Colonic mucosa (tissue), 4 donors: ENCODE measurements around the gene FRS3. TPM values are rescaled to one million over a fixed set of nuclear protein-coding genes. Genes with fewer than 3 reads are reported as not detected.

Experiments
- DNase-seq: peaks from one replicate; pipeline ENCODE4 v3.0.0-alpha.2; 2020
- H3K27ac ChIP-seq: fragments of 200-600 bp; one replicate; pipeline ENCODE4 v1.8.0; 2021
- H3K27me3 ChIP-seq: fragments of 200-600 bp; one replicate; pipeline ENCODE4 v1.8.0; 2021
- H3K36me3 ChIP-seq: fragments of 200-600 bp; one replicate; pipeline ENCODE4 v1.8.0; 2021
- H3K4me1 ChIP-seq: fragments of 200-600 bp; one replicate; pipeline ENCODE4 v1.8.0; 2021; ENCODE audit warnings: mild to moderate bottlenecking
- H3K4me3 ChIP-seq: fragments of 200-600 bp; one replicate; pipeline ENCODE4 v1.8.0; 2021
- H3K9ac ChIP-seq, 2 donors: one replicate each; pipeline ENCODE4 v1.7.0; 2013; ENCODE audit warnings: control low read depth in 2 of 2, low read depth in 2 of 2, low read length in 2 of 2
- H3K9me3 ChIP-seq: fragments of 200-600 bp; one replicate; pipeline ENCODE4 v1.8.0; 2021
- intact Hi-C: fragments of 100-400 bp; cut with DNase I; formaldehyde crosslinking; loops from one replicate; pipeline ENCODE4 v1.14.1; 2022
- total RNA-seq, 2 donors: library from RNA; stranded (reverse); fragmentation: NEBNext Ultra II Directional in 1 of 2; extraction: Animal tissue kit (Norgen Biotek cat#: 25700) in 1 of 2; gene quantifications; one replicate each; pipeline ENCODE4 v1.2.1, GENCODE V29; 2021
- TF ChIP-seq, protein P1 (sequence below): fragments of 200-600 bp; IDR thresholded peaks from one replicate; pipeline ENCODE4 v1.8.0; 2022; ENCODE audit warnings: antibody characterized with exemption, mild to moderate bottlenecking
- donor health status: healthy.
- donor health status: DM: no; HTN: no; CAD: no.
- donor health status: DM: no; HTN: no; CAD: no.

The FRS3 gene
- total RNA-seq, 2 donors from 2014 or later, result 2.7 to 3.4 TPM

DNA sequence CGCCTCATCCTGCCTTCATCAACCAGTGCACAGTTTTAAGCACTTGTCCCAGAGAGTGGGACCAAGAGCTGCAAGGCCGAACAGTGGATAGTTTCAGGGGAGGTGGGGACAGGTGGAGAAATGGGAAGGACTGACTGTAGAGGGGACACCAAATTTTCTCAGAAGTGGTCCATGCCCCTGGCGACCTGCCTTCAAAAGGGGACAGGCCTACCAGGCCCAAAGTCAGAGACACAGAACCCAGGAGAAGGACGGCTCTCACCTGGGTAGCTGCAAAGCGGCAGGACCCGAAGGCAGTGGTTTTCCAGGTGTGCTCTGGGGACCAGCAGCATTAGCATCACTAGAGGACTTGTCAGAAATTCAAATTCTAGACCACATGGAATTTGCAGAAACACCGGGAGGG lies 50.1 kb downstream of the FRS3 start:
- Histone ChIP-seq H3K27me3 (no peaks in the 10 kb centered on the region), H3K4me3 (no peak overlapping the region), H3K27ac (no peak overlapping the region), H3K9me3 (no peaks in the 10 kb centered on the region), H3K9ac (peak overlapping the region in 1 of 2 donors; percentile 59), H3K36me3 (no peaks in the 10 kb centered on the region), H3K4me1 (peaks cover 3% of the 10 kb centered on the region)
- DNase-seq, result no peak
- intact Hi-C loops, result no loop called here
- TF ChIP-seq, protein P1, sequence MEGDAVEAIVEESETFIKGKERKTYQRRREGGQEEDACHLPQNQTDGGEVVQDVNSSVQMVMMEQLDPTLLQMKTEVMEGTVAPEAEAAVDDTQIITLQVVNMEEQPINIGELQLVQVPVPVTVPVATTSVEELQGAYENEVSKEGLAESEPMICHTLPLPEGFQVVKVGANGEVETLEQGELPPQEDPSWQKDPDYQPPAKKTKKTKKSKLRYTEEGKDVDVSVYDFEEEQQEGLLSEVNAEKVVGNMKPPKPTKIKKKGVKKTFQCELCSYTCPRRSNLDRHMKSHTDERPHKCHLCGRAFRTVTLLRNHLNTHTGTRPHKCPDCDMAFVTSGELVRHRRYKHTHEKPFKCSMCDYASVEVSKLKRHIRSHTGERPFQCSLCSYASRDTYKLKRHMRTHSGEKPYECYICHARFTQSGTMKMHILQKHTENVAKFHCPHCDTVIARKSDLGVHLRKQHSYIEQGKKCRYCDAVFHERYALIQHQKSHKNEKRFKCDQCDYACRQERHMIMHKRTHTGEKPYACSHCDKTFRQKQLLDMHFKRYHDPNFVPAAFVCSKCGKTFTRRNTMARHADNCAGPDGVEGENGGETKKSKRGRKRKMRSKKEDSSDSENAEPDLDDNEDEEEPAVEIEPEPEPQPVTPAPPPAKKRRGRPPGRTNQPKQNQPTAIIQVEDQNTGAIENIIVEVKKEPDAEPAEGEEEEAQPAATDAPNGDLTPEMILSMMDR, result no peak

GRCh38 chr6:41728954-41729353 lies 50.7 kb downstream of the FRS3 start:
- DNase-seq, result no peak
- peak overlapping the region in 1 of 2 donors; percentile 59 for H3K9ac ChIP-seq
- no peaks in the 10 kb centered on the region for H3K9me3 ChIP-seq
- H3K27me3 ChIP-seq, result no peaks in the 10 kb centered on the region
- H3K36me3 ChIP-seq, result no peaks in the 10 kb centered on the region
- peaks cover 3% of the 10 kb centered on the region for H3K4me1 ChIP-seq
- TF ChIP-seq, protein P1, result no peak
- no peak overlapping the region for H3K4me3 ChIP-seq
- H3K27ac ChIP-seq, result no peak overlapping the region
- intact Hi-C loops, result no loop called here

DNA sequence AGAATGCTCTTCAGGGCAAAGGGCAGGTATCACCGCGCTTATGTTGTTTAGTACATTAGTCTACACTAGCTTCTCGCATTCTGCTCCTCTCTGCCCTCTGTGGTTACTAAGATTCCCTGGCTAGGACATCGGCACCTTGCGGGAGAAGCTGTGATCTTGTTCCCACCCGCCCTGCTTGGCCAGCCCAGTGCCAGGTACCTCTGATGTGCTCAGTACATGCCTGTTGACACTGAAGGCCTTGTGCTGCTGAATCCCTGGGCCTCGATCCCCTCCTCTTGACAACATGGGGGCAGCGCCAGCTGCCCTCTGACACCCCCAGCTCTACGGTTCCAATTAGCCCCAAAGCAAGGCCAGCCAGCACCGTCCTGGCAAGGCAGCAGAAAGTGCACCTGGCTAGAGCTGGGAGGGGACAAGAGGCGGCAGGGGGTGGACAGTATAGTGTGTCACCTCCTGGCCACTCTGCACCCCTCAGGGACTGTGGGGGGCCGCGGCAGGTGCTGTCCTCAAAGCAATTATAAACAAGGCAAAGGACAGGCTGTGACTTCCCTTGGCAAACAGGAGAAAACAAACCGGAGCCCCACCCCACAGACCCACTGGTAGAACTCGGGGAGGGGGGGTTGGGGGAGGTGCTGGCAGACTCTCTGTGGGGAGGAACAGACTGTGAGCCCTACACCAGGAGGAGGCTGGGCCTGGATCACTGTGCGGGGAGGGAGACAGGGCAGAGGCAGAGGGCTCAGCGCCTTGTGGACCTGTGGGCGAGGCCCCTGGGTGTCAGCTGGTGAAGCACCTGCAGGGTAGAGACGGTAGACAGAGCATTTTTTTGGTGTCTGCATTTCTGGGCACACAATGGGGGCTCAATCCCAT lies 51.4 kb downstream of the FRS3 start:
- no peak overlapping the region for H3K4me3 ChIP-seq
- peaks cover 2% of the 10 kb centered on the region for H3K4me1 ChIP-seq
- TF ChIP-seq, protein P1, result no peak
- no peaks in the 10 kb centered on the region for H3K9me3 ChIP-seq
- DNase-seq, result peak; percentile 49
- H3K27me3 ChIP-seq, result no peaks in the 10 kb centered on the region
- no peak overlapping the region for H3K27ac ChIP-seq
- no peaks in the 10 kb centered on the region for H3K36me3 ChIP-seq
- intact Hi-C loops, result no loop called here
- H3K9ac ChIP-seq, result peak overlapping the region in 1 of 2 donors; percentile 59

DNA sequence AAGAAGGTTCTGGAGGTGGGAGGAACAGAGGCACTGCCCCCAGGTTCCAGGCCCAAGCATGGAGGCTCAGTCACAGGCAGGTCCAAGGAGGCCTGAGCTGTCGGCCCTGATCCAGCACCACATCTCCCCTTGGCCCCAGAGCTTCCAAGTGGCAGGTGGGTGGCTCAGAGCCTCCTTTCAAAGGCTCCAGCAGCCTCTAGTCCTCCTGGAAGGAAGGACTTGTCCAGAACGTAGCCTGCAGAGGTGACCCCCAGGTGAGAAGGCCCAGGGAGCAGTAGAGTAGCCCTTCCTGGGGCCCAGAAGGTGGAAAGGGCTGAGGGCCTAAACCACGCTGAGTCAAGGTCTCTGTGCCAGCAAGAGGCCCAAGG lies 52.0 kb downstream of the FRS3 start:
- no peak for DNase-seq
- no peak overlapping the region for H3K4me3 ChIP-seq
- H3K9me3 ChIP-seq, result no peaks in the 10 kb centered on the region
- no peaks in the 10 kb centered on the region for H3K36me3 ChIP-seq
- H3K4me1 ChIP-seq, result no peaks in the 10 kb centered on the region
- H3K27ac ChIP-seq, result no peak overlapping the region
- no peaks in the 10 kb centered on the region for H3K27me3 ChIP-seq
- TF ChIP-seq, protein P1, result no peak
- intact Hi-C loops, result no loop called here
- no peak overlapping the region for H3K9ac ChIP-seq

DNA sequence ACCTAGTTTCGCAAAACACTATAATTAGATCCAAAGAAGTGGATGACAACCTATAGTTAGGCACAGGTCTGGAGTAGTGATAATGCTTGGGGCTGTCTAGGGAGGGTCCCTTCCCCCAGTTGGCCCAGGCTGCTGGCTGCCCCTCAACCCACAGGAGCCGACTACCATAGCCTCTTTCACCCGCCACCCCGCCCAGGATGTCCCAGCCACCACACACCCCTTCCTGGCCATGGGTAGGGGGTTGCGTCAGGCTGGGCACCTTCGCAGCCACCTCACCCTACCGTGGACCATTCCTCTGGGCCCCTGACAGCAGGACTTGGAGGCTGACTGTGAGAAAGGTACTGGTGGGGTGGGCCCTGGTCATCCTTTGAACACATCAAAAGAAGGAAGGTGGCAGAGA lies 52.8 kb downstream of the FRS3 start:
- Histone ChIP-seq H3K4me3 (no peak overlapping the region), H3K9ac (no peak overlapping the region), H3K27me3 (no peaks in the 10 kb centered on the region), H3K27ac (no peak overlapping the region), H3K36me3 (no peaks in the 10 kb centered on the region), H3K4me1 (no peaks in the 10 kb centered on the region), H3K9me3 (no peaks in the 10 kb centered on the region)
- intact Hi-C loops, result no loop called here
- TF ChIP-seq, protein P1, result no peak
- no peak for DNase-seq
